Gastroesophageal sphincter (tissue), 3 donors: ENCODE results near the gene PEMT.

ENCODE experiments used
- CTCF ChIP-seq, 4 experiments: fragments of 200-600 bp in 2 of 4; fragments of 450-650 bp in 2 of 4; sonication (generic) in 1 of 4; IDR thresholded peaks; one replicate each; pipeline ENCODE4 v1.5.1; 2017 to 2019; ENCODE audit warnings: antibody characterized with exemption in 4 of 4, mild to moderate bottlenecking in 2 of 4, moderate library complexity in 2 of 4
- POLR2A ChIP-seq, 2 donors: fragments of 450-650 bp; IDR thresholded peaks; one replicate each; pipeline ENCODE4 v1.6.1; 2017; ENCODE audit warnings: antibody characterized with exemption in 2 of 2, mild to moderate bottlenecking in 2 of 2, moderate library complexity in 1 of 2

GRCh38 chr17:17531156-17531555 lies 60.4 kb downstream of the PEMT start:
- TF ChIP-seq POLR2A (IDR thresholded peaks at IDR 0.05) = no peak
- TF ChIP-seq CTCF (IDR thresholded peaks at IDR 0.05) = no peak
